Thymus (tissue), 11 donors: ENCODE measurements around the gene RINL. TPM values are rescaled to one million over a fixed set of nuclear protein-coding genes. Genes with fewer than 3 reads are reported as not detected.
"Not testable (repeated sequence)": the region's sequence is repeated elsewhere in the genome, so short reads cannot be mapped to it uniquely, and the experiment has no call there.

Source experiments
- DNase-seq, 9 donors: peaks; one replicate each; pipeline ENCODE4 v3.0.0-alpha.2; 2013; ENCODE audit warnings: low spot score in 9 of 9, low read depth in 6 of 9, missing footprints in 1 of 9
- H3K27ac ChIP-seq, 2 donors: one replicate each; pipeline ENCODE4 v1.5.1; 2013; ENCODE audit warnings: control low read depth in 1 of 2, low read depth in 1 of 2, low read length in 1 of 2, mild to moderate bottlenecking in 1 of 2, moderate library complexity in 1 of 2
- H3K27me3 ChIP-seq, 2 donors: one replicate each; pipeline ENCODE4 v1.5.1; 2013; ENCODE audit warnings: low read length in 1 of 2; ENCODE audit not compliant: control insufficient read depth in 2 of 2, insufficient read depth in 1 of 2
- H3K36me3 ChIP-seq, 2 donors: one replicate each; pipeline ENCODE4 v1.5.1; 2013; ENCODE audit warnings: low read length in 1 of 2, mild to moderate bottlenecking in 1 of 2, moderate library complexity in 1 of 2; ENCODE audit not compliant: control insufficient read depth in 2 of 2, insufficient read depth in 2 of 2
- H3K4me1 ChIP-seq, 2 donors: one replicate each; pipeline ENCODE4 v1.5.1; 2013; ENCODE audit warnings: low read length in 2 of 2; ENCODE audit not compliant: control insufficient read depth in 2 of 2, insufficient read depth in 2 of 2
- H3K4me3 ChIP-seq, 2 donors: one replicate each; pipeline ENCODE4 v1.5.1; 2013; ENCODE audit warnings: low read length in 2 of 2, control low read depth in 1 of 2, mild to moderate bottlenecking in 1 of 2
- H3K9me3 ChIP-seq, 2 donors: one replicate each; pipeline ENCODE4 v1.5.1; 2013; ENCODE audit warnings: low read length in 1 of 2, mild to moderate bottlenecking in 1 of 2; ENCODE audit not compliant: control insufficient read depth in 2 of 2, insufficient read depth in 1 of 2
- WGBS: extraction: QIAGEN DNeasy Blood & Tissue Kit; methylation state at CpG from one replicate; pipeline ENCODE4 v1.1.7; 2013; 5-methylcytosine and 5-hydroxymethylcytosine counted together
- polyA plus RNA-seq: library from polyadenylated mRNA; stranded (reverse); fragments of 200-250 nt; gene quantifications from one replicate; pipeline ENCODE4 v1.2.3, GENCODE V29; 2013
- total RNA-seq: library from RNA; stranded (reverse); fragments of 120-200 nt; gene quantifications from one replicate; pipeline ENCODE4 v1.2.4, GENCODE V29; 2013
- donor health status: healthy.

The RINL gene
- total and polyA plus RNA-seq, 2 donors = 26.9 to 38.2 TPM

DNA sequence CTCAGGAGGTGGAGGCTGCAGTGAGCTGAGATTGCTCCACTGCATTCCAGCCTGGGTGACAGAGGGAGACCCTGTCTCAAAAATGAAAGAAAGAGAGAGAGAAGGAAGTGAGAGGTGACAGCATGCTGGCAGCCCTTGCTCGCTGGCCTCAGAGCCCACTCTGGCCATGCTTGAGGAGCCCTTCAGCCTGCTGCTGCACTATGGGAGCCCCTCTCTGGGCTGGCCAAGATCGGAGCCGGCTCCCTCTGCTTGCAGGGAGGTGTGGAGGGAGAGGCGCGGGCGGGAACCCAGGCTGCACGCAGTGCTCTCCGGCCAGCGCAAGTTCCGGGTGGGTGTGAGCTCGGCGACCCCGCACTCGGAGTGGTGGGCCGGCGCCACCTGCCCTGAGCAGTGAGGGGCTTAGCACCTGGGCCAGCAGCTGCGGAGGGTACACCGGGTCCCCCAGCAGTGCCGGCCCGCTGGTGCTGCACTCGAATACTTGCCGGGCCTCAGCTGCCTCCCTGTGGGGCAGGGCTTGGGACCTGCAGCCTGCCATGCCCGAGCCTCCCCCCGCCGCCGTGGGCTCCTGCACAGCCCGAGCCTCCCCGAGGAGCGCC is 56.7 kb downstream of the RINL start:
- not testable (repeated sequence) for H3K27me3 ChIP-seq, H3K27ac ChIP-seq, H3K9me3 ChIP-seq, DNase-seq, H3K4me3 ChIP-seq, H3K4me1 ChIP-seq
- 96% methylated on average over 29 of the region's 29 CpGs for WGBS
- peaks cover 9 to 23% of the 10 kb centered on the region in 2 donors for H3K36me3 ChIP-seq

DNA sequence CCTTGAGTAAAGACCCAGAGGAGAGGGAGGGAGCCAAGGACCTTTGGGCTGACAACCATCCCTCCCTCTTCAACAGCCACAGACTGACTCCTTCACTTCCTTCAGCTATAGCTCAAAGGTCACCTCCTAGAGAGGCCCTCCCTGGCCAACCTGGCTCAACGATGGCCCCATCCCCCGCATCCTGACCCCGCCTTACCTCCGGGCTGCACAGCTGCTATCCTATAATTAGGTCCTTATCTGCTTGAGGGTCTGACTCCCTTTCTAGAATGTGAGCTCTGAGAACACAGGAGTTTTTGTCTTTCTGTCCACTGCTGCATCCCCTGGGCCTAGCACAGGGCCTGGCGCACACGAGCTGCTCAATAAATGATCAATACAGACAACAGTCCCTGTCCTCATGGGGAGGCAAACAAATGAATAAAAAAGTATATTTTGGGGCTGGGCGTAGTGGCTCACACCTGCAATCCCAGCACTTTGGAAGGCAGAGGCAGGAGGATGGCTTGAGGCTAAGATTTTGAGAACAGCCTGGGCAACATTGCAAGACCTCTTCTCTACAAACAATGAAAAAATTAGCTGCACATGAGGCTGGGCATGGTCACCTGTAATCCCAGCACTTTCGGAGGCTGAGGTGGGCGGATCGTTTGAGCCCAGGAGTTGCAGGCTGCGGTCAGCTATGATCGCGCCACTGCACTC is 58.7 kb downstream of the RINL start:
- no peaks in the 10 kb centered on the region for H3K27me3 ChIP-seq
- WGBS = 98% methylated on average over 13 of the region's 13 CpGs
- H3K4me3 ChIP-seq = no peak overlapping the region
- peaks cover 16 to 40% of the 10 kb centered on the region in 2 donors for H3K36me3 ChIP-seq
- no peaks in the 10 kb centered on the region for H3K9me3 ChIP-seq
- no peaks in the 10 kb centered on the region for H3K4me1 ChIP-seq
- DNase-seq = no peak
- H3K27ac ChIP-seq = no peak overlapping the region

Other genes with a start within 250 kb of the RINL start
- 23.8 TPM for gene ACTN4, start 230.6 kb downstream of the RINL start, total RNA-seq
- gene ACTN4, start 230.6 kb downstream of the RINL start, polyA plus RNA-seq = 124 TPM
- gene CAPN12, start 133.8 kb downstream of the RINL start, total RNA-seq = 1.6 TPM
- gene CAPN12, start 133.8 kb downstream of the RINL start, polyA plus RNA-seq = 6.5 TPM
- gene LGALS7, start 104.8 kb downstream of the RINL start, total RNA-seq = 7.0 TPM
- 129 TPM for gene LGALS7, start 104.8 kb downstream of the RINL start, polyA plus RNA-seq
- gene LGALS7B, start 89.1 kb downstream of the RINL start, total RNA-seq = 14.7 TPM
- gene LGALS7B, start 89.1 kb downstream of the RINL start, polyA plus RNA-seq = 234 TPM
- gene LGALS4, start 65.3 kb downstream of the RINL start, total RNA-seq = 1.1 TPM
- 6.8 TPM for gene LGALS4, start 65.3 kb downstream of the RINL start, polyA plus RNA-seq
- gene ECH1, start 46.5 kb downstream of the RINL start, total RNA-seq = 37.4 TPM
- 178 TPM for gene ECH1, start 46.5 kb downstream of the RINL start, polyA plus RNA-seq
- gene HNRNPL, start 28.3 kb downstream of the RINL start, total RNA-seq = 269 TPM
- 198 TPM for gene HNRNPL, start 28.3 kb downstream of the RINL start, polyA plus RNA-seq
- gene SIRT2, start 21.3 kb upstream of the RINL start, total RNA-seq = 26.8 TPM
- gene SIRT2, start 21.3 kb upstream of the RINL start, polyA plus RNA-seq = 38.3 TPM
- gene NFKBIB, start 21.7 kb upstream of the RINL start, total RNA-seq = 12.6 TPM
- gene NFKBIB, start 21.7 kb upstream of the RINL start, polyA plus RNA-seq = 23.6 TPM
- gene CCER2, start 33.9 kb upstream of the RINL start, total RNA-seq = 0.28 TPM
- 2.1 TPM for gene CCER2, start 33.9 kb upstream of the RINL start, polyA plus RNA-seq
- 15.0 TPM for gene SARS2, start 52.5 kb upstream of the RINL start, total RNA-seq
- gene SARS2, start 52.5 kb upstream of the RINL start, polyA plus RNA-seq = 30.9 TPM
- 32.1 TPM for gene MRPS12, start 52.7 kb upstream of the RINL start, total RNA-seq
- gene MRPS12, start 52.7 kb upstream of the RINL start, polyA plus RNA-seq = 26.2 TPM
- 3.8 TPM for gene FBXO17, start 97.5 kb upstream of the RINL start, total RNA-seq
- 4.0 TPM for gene FBXO17, start 97.5 kb upstream of the RINL start, polyA plus RNA-seq
- gene FBXO27, start 154.3 kb upstream of the RINL start, total RNA-seq = 2.6 TPM
- gene FBXO27, start 154.3 kb upstream of the RINL start, polyA plus RNA-seq = 9.0 TPM
- under 0.01 TPM for gene ACP7, start 206.1 kb upstream of the RINL start, total RNA-seq
- 0.11 TPM for gene ACP7, start 206.1 kb upstream of the RINL start, polyA plus RNA-seq
- 1.9 TPM for gene PAK4, start 247.5 kb upstream of the RINL start, total RNA-seq
- 14.4 TPM for gene PAK4, start 247.5 kb upstream of the RINL start, polyA plus RNA-seq